Transverse colon (tissue), 4 donors: ENCODE results near the gene KANSL3.

ENCODE experiments used
- EP300 ChIP-seq: sonication (generic); formaldehyde crosslinking; IDR thresholded peaks from one replicate; pipeline ENCODE4 v1.6.1; 2017; ENCODE audit warnings: antibody characterized with exemption, low read depth
- POLR2A ChIP-seq: fragments of 450-650 bp; IDR thresholded peaks from one replicate; pipeline ENCODE4 v1.6.1; 2016; ENCODE audit warnings: antibody characterized with exemption, mild to moderate bottlenecking, moderate library complexity
- POLR2AphosphoS5 ChIP-seq, 3 donors: sonication (generic); formaldehyde crosslinking; IDR thresholded peaks; one replicate each; pipeline ENCODE4 v1.6.1; 2016; ENCODE audit warnings: antibody characterized with exemption in 3 of 3
- TF ChIP-seq, protein P1 (sequence below), 5 experiments: fragments of 200-600 bp in 3 of 5; fragments of 450-650 bp in 2 of 5; sonication (generic) in 3 of 5; IDR thresholded peaks; 1 replicate in 2 of 5; 2 replicates in 3 of 5; pipeline ENCODE4 v1.5.1; 2016 to 2017; ENCODE audit warnings: antibody characterized with exemption in 5 of 5, inconsistent platforms in 3 of 5, mild to moderate bottlenecking in 2 of 5, moderate library complexity in 1 of 5

- no peak for TF ChIP-seq POLR2A
- TF ChIP-seq, protein P1, sequence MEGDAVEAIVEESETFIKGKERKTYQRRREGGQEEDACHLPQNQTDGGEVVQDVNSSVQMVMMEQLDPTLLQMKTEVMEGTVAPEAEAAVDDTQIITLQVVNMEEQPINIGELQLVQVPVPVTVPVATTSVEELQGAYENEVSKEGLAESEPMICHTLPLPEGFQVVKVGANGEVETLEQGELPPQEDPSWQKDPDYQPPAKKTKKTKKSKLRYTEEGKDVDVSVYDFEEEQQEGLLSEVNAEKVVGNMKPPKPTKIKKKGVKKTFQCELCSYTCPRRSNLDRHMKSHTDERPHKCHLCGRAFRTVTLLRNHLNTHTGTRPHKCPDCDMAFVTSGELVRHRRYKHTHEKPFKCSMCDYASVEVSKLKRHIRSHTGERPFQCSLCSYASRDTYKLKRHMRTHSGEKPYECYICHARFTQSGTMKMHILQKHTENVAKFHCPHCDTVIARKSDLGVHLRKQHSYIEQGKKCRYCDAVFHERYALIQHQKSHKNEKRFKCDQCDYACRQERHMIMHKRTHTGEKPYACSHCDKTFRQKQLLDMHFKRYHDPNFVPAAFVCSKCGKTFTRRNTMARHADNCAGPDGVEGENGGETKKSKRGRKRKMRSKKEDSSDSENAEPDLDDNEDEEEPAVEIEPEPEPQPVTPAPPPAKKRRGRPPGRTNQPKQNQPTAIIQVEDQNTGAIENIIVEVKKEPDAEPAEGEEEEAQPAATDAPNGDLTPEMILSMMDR (IDR thresholded peaks at IDR 0.05), result no peak
- TF ChIP-seq EP300, result no peak
- no peak for TF ChIP-seq POLR2AphosphoS5 (IDR thresholded peaks at IDR 0.05)
Measured at GRCh38 chr2:96577501-96577900, 60.6 kb downstream of the KANSL3 start.
